GM10847 (cell line): ENCODE data around the gene MEIS1.

Experiments
- POLR2A ChIP-seq: IDR thresholded peaks from 2 replicates; pipeline ENCODE4 v1.6.1; 2011; ENCODE audit not compliant: insufficient read length; ENCODE audit errors: extremely low read depth

The MEIS1 gene

GRCh38 chr2:66602341-66602740 lies 167.4 kb downstream of the MEIS1 start:
- no peak for TF ChIP-seq POLR2A

GRCh38 chr2:66604326-66604725 lies 169.4 kb downstream of the MEIS1 start:
- no peak for TF ChIP-seq POLR2A

DNA sequence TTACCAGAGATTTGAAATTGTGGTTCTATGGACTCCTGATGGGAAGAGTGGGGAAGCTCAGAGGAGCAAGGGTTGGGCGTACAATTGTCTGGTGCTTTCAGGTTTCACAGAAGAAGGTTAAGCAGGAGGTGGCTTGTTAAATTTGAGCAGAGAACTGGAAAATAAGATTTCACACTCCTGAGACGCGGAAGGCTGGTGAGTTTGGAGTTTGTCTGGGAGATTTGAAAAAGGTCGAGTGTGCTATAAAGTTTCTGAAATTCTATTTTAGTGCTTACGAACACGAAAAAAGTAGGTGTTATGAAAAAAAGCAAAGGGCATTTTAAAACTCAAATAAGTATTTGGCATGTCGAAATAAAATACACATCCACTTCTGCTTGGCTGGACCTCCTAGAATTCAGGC lies 170.1 kb downstream of the MEIS1 start:
- no peak for TF ChIP-seq POLR2A

DNA sequence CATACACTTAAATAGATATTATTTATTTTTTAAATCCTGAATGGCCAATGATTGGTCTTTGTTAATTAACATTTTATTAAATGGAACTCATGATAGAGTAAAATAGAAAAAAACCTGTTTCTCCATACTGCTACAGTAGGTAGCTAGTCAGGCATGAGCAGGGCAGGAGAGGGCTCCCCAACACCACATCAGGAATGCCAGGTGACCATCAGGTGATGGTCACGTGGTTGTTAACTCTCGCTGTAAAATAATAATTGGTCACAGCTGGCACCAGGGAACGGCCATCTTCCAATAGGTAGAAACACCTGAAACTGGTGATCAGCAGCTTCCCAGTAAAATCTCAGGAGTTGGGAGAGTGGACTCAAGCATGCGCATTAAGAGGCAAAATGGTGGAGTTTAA lies 172.2 kb downstream of the MEIS1 start:
- TF ChIP-seq POLR2A, result no peak
